Skin epidermis (tissue), 12 donors: ENCODE results near the gene TUBB2B.
"Not testable (repeated sequence)": the region's sequence is repeated elsewhere in the genome, so short reads cannot be mapped to it uniquely, and the experiment has no call there.

Experiments used
- H3K27ac ChIP-seq, 21 experiments: fragments of 200-600 bp; sonication (generic) in 11 of 21; one replicate each; pipeline ENCODE4 v1.5.0; 2020; ENCODE audit warnings: mild to moderate bottlenecking in 3 of 21, inconsistent platforms in 2 of 21, moderate library complexity in 2 of 21
- H3K4me3 ChIP-seq, 7 experiments: fragments of 200-600 bp; sonication (generic) in 2 of 7; one replicate each; pipeline ENCODE4 v1.5.0; 2020; ENCODE audit warnings: inconsistent platforms in 2 of 7, mild to moderate bottlenecking in 2 of 7, moderate library complexity in 1 of 7

TUBB2B gene

GRCh38 chr6:3195695-3196497 is 31.6 kb downstream of the TUBB2B start:
- peak overlapping the region in 2 of 21 experiments; percentile 21 to 70 for H3K27ac ChIP-seq
- no peak overlapping the region for H3K4me3 ChIP-seq

DNA sequence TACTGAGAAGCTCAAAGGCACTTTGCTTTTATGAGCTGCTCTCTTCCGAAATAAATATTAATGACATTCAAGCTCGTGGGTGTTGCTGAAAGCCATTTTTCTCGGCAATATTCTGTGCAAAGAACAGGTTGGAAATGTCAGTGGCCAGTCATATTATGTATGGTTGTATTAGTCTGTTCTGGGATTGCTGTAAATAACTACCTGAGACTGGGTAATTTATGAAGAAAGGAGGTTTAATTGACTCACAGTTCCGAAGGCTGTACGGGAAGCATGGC is 32.1 kb downstream of the TUBB2B start:
- peak overlapping the region in 2 of 21 experiments; percentile 21 to 70 for H3K27ac ChIP-seq
- H3K4me3 ChIP-seq, result no peak overlapping the region

GRCh38 chr6:3194535-3195419 is 32.7 kb downstream of the TUBB2B start:
- no peak overlapping the region for H3K4me3 ChIP-seq
- H3K27ac ChIP-seq, result peak overlapping the region in 7 of 21 experiments; percentile 14 to 70 (median 54)

GRCh38 chr6:3193102-3193849 is 34.2 kb downstream of the TUBB2B start:
- Histone ChIP-seq H3K27ac (peak overlapping the region in 1 of 21 experiments; percentile 13), H3K4me3 (no peak overlapping the region)

DNA sequence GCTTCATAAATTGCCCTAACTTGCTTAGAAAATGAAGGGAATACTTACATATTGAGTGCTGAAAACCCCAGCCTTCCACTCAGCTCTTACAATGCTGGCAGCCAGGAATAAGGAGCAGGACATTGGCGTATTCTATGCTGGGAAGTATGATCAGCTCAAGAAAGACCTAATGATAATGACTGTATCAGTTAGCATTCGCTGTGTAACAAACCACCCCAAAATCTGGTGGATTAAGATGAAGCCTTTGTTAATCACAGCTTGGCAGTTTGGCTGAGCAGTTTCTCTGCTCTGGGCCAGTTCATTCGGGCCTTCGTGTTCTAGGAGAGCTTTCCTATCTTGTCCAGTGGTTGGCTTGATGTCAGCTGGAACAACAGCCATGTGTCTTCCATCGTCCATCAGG is 36.7 kb downstream of the TUBB2B start:
- H3K4me3 ChIP-seq, result no peak overlapping the region
- H3K27ac ChIP-seq, result no peak overlapping the region

DNA sequence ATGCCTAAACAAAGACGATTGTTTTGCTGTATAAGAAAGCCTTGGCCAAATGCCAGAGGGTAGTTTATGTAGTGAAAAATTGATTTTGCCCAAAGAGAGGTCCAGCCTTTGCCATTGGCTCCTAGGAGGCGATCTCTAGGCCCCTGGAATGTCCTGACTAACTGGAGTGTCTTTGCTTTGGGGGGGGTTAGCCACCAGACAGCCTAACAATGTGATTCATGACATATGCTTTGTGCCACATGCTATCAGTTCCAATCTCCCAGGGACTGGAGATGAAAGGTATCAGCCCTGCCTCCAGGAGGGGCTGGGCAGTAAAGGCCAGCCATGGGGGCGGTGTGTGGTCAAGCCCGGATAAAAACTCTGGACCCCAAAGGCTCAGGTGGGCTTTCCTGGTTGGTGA is 37.4 kb downstream of the TUBB2B start:
- no peak overlapping the region for H3K27ac ChIP-seq
- H3K4me3 ChIP-seq, result no peak overlapping the region

DNA sequence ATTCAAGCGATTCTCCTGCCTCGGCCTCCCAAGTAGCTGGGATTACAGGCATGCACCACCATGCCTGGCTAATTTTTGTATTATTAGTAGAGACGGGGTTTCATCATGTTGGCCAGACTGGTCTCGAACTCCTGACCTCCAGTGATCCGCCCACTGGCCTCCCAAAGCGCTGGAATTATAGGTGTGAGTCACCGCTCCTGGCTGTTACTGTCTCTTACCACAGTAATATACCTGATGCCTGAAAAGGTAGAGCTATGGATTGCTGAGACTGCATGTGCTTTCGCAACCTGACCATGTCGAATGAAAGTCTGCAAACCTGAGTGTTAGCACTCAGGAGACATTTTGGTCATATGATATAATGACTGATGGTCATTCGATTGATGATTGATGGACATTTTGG is 38.3 kb downstream of the TUBB2B start:
- not testable (repeated sequence) for H3K27ac ChIP-seq, H3K4me3 ChIP-seq

- Histone ChIP-seq H3K4me3 (no peak overlapping the region), H3K27ac (no peak overlapping the region)
These were observed 39.2 kb downstream of the TUBB2B start for GRCh38 chr6:3188262-3188661.

DNA sequence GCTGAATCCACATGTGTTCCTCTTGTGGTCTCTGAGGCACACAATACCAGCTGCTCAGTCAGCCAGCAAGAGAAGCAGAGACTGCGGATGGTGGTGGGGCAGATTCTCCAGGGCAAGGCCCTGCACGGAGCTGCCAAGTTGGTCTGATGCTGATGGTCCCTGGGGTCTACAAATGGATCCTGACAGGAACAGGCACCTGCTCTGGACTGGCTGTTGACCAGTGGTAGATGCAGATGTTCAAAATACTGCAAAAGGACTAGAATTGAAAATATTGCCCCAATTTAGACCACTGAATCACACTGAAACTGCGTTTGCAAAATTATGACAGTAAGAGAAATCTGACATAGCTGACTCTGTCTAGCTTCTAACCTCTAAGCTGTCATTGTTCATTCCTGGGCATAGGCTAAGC is 40.5 kb downstream of the TUBB2B start:
- H3K4me3 ChIP-seq, result no peak overlapping the region
- H3K27ac ChIP-seq, result no peak overlapping the region

DNA sequence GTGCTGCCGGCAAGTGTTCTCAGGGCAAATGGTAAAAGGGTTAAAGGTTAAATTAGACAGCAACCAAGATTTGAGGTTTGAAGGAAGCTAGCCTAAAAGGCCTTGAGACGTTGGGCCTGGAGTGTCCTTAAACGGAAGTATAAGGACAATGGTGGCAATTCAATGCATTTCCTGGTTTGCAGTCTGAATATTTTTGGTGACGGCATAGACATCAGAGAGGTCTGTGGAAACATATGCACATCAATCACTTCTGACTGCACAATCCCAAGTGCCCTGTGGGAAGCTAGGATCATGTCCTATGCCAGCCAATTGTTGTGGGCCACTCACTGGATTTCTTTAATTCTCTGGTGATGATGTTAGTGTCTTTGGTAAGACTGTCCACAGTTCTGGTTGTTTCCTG is 44.4 kb downstream of the TUBB2B start:
- H3K27ac ChIP-seq, result no peak overlapping the region
- no peak overlapping the region for H3K4me3 ChIP-seq

DNA sequence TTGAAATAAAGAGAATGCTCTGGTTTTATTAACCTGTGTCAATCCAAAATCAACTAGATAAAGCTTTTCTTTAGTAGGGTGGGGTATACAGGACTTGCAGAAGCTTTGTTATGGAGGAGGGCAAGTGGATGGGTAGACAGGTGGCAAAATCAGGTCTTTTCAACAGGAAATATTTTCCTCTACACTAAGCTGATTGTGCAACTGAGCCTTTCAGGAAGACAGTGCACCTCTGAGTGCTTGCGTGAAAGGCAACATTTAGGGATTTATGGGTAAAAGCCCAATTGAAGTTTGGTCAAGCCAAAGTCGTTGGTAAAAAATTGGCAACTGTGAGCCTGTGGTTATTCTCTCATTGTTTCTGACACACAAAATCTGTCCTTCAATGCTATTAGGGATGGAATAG is 46.3 kb downstream of the TUBB2B start:
- no peak overlapping the region for H3K27ac ChIP-seq
- no peak overlapping the region for H3K4me3 ChIP-seq

- H3K27ac ChIP-seq, result not testable (repeated sequence)
- H3K4me3 ChIP-seq, result peak overlapping the region in 2 of 7 experiments; percentile 17 to 18
These were observed 47.5 kb downstream of the TUBB2B start for GRCh38 chr6:3179945-3180344.

- H3K27ac ChIP-seq, result not testable (repeated sequence)
These were observed 48.8 kb downstream of the TUBB2B start for GRCh38 chr6:3178666-3179065.

DNA sequence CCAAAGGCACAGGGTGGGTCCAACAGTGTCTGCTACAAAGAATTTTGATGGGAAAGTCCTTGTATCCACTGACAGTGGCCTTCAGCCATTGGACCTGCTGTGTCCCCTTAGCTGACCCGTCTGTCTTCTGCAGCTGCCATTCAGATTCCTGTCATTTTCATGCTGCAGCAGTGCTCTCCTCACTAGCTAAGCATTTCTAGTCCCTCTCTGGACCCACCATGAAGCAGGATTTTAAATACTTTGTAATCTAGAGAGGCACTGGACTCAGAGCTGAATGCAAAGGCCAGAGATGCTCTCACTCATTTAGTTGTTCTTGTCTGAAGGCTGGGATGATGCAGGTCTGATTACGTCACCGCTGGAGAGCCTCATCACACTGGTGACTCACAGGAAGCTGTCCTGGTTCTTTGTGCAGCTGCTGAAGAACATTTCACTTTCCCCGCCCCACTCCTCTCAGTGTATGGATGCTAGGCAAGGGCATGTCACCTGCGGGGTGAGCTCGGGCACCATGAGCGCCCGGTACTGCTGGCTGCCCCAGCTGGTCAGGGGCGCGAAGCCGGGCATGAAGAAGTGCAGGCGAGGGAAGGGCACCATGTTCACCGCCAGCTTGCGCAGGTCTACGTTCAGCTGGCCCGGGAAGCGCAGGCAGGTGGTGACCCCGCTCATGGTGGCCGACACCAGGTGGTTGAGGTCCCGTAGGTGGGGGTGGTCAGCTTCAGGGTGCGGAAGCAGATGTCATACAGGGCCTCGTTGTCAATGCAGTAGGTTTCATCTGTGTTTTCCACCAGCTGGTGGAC is 50.7 kb downstream of the TUBB2B start:
- no peak overlapping the region for H3K4me3 ChIP-seq
- no peak overlapping the region for H3K27ac ChIP-seq

More at GRCh38 chr6:3178666-3179065, 48.8 kb downstream of the TUBB2B start:
- H3K4me3 ChIP-seq, result not testable (repeated sequence)

DNA sequence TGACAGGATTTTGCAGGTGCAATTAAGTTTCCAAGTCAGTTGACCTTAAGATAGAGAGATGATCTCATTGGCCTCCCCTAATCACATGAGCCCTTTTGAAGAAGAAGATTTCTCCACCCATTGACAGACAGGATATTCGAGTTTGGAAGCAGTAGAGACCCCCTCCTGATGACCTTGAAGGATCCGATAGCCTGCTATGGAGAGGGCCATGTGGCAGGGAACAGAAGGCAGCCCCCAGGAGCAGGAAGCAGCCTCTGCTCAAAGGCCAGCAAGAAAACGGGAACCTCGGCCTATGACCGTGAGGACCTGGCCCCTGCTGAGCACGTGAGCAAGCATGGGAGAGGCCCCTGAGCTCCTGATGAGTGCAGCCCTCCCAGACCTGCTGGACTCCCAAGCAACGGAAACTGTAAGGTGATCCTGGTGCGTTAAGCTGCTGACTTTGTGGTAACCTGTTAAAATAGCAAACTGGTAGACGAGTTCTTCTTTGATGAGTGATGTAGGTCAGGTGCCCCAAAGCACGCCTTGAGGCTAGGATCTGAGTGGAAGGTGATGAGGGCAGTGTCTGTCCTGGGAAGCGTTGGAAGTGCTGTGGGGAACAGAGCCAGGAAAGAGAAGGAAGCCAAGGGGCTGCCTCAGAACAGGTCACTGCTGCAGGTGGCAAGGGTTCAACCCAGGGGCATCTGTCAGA is 51.6 kb downstream of the TUBB2B start:
- H3K27ac ChIP-seq, result no peak overlapping the region

More for the DNA sequence above, 51.6 kb downstream of the TUBB2B start:
- no peak overlapping the region for H3K4me3 ChIP-seq
